Esophagus squamous epithelium (tissue), 4 donors: ENCODE measurements around the gene ELMO1.

Experiments
- POLR2A ChIP-seq, 4 donors: fragments of 450-650 bp; IDR thresholded peaks; one replicate each; pipeline ENCODE4 v1.6.1; 2017; ENCODE audit warnings: antibody characterized with exemption in 4 of 4, mild to moderate bottlenecking in 4 of 4, moderate library complexity in 3 of 4
- TF ChIP-seq, protein P1 (sequence below), 6 experiments: fragments of 450-650 bp in 4 of 6; fragments of 200-600 bp in 2 of 6; sonication (generic) in 2 of 6; IDR thresholded peaks; one replicate each; pipeline ENCODE4 v1.5.1; 2016 to 2019; ENCODE audit warnings: antibody characterized with exemption in 6 of 6, mild to moderate bottlenecking in 4 of 6, moderate library complexity in 4 of 6

DNA sequence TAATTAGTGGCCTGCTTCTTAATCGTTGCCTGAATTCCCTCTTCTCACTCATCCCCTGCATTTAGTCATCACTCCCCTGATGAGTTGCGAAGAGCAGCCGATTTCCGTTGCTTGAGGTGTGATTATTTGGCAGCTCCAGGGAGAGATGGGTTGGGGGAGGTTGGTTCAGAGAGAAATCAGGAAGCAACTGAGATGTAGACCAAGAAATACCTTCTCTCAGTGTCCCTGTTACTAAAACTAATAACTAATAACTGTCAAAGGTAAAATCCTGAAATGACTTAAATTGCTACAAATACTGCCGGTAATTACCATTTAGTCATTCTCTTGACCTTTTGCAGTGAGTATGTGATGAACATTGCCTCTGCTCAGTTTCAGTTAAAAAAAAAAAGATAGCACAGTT is 76.9 kb downstream of the ELMO1 start:
- TF ChIP-seq, protein P1, sequence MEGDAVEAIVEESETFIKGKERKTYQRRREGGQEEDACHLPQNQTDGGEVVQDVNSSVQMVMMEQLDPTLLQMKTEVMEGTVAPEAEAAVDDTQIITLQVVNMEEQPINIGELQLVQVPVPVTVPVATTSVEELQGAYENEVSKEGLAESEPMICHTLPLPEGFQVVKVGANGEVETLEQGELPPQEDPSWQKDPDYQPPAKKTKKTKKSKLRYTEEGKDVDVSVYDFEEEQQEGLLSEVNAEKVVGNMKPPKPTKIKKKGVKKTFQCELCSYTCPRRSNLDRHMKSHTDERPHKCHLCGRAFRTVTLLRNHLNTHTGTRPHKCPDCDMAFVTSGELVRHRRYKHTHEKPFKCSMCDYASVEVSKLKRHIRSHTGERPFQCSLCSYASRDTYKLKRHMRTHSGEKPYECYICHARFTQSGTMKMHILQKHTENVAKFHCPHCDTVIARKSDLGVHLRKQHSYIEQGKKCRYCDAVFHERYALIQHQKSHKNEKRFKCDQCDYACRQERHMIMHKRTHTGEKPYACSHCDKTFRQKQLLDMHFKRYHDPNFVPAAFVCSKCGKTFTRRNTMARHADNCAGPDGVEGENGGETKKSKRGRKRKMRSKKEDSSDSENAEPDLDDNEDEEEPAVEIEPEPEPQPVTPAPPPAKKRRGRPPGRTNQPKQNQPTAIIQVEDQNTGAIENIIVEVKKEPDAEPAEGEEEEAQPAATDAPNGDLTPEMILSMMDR (IDR thresholded peaks at IDR 0.05) = no peak
- TF ChIP-seq POLR2A (IDR thresholded peaks at IDR 0.05) = no peak
